Transverse colon (tissue), 4 donors: ENCODE results near the gene CACNA1G.

Experiments used
- EP300 ChIP-seq: sonication (generic); formaldehyde crosslinking; IDR thresholded peaks from one replicate; pipeline ENCODE4 v1.6.1; 2017; ENCODE audit warnings: antibody characterized with exemption, low read depth
- POLR2A ChIP-seq: fragments of 450-650 bp; IDR thresholded peaks from one replicate; pipeline ENCODE4 v1.6.1; 2016; ENCODE audit warnings: antibody characterized with exemption, mild to moderate bottlenecking, moderate library complexity
- POLR2AphosphoS5 ChIP-seq, 3 donors: sonication (generic); formaldehyde crosslinking; IDR thresholded peaks; one replicate each; pipeline ENCODE4 v1.6.1; 2016; ENCODE audit warnings: antibody characterized with exemption in 3 of 3
- TF ChIP-seq, protein P1 (sequence below), 5 experiments: fragments of 200-600 bp in 3 of 5; fragments of 450-650 bp in 2 of 5; sonication (generic) in 3 of 5; IDR thresholded peaks; 1 replicate in 2 of 5; 2 replicates in 3 of 5; pipeline ENCODE4 v1.5.1; 2016 to 2017; ENCODE audit warnings: antibody characterized with exemption in 5 of 5, inconsistent platforms in 3 of 5, mild to moderate bottlenecking in 2 of 5, moderate library complexity in 1 of 5

DNA sequence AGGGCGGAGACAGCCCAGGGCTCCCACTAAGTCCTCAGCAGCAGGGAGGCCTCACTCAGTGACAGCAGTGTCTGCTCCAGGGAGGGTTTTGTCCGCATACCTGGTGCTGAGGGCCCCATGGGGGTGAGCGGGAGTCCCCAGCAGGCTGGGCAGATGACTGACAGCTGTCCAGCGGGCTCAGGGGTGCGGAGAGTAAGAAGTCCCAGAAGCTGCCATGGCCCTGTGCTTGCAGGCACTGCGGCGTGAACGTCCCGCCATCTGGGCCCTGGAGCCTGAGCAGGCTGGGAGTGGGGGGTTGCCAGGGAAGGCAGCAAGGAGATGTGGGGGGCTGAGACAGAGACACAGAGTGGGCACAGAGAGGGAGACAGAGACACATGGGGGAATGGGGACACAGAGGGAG lies 20.1 kb downstream of the CACNA1G start:
- TF ChIP-seq, protein P1, sequence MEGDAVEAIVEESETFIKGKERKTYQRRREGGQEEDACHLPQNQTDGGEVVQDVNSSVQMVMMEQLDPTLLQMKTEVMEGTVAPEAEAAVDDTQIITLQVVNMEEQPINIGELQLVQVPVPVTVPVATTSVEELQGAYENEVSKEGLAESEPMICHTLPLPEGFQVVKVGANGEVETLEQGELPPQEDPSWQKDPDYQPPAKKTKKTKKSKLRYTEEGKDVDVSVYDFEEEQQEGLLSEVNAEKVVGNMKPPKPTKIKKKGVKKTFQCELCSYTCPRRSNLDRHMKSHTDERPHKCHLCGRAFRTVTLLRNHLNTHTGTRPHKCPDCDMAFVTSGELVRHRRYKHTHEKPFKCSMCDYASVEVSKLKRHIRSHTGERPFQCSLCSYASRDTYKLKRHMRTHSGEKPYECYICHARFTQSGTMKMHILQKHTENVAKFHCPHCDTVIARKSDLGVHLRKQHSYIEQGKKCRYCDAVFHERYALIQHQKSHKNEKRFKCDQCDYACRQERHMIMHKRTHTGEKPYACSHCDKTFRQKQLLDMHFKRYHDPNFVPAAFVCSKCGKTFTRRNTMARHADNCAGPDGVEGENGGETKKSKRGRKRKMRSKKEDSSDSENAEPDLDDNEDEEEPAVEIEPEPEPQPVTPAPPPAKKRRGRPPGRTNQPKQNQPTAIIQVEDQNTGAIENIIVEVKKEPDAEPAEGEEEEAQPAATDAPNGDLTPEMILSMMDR (IDR thresholded peaks at IDR 0.05) = no peak
- no peak for TF ChIP-seq POLR2A
- TF ChIP-seq EP300 = no peak
- no peak for TF ChIP-seq POLR2AphosphoS5 (IDR thresholded peaks at IDR 0.05)
